ENCODE data around the gene KCNJ1. TPM values are rescaled to one million over a fixed set of nuclear protein-coding genes. Genes with fewer than 3 reads are reported as not detected.

The KCNJ1 gene
- polyA plus RNA-seq, 3 donors: 69.9 to 91.8 (median 71.7) TPM

DNA sequence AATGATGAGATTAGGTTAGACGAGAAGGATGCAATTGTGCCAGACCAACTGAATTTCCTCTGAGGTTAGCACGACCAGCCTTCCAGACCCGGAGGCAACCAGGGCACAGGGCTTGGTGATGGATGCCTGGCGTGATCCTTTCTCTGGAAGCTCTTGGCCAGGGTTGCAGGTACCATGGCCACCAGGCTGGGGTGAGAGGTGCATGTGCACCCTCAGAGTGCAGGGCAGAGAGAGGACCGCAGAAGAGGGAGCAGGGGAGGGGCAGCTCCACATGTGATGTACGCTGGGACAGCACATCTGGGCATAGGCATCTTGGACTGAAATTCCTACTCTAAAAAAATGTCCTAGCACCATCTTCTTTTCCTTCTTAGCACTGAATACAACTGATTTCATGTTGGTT lies 10.9 kb downstream of the KCNJ1 start:
- DNase-seq: no peak

DNA sequence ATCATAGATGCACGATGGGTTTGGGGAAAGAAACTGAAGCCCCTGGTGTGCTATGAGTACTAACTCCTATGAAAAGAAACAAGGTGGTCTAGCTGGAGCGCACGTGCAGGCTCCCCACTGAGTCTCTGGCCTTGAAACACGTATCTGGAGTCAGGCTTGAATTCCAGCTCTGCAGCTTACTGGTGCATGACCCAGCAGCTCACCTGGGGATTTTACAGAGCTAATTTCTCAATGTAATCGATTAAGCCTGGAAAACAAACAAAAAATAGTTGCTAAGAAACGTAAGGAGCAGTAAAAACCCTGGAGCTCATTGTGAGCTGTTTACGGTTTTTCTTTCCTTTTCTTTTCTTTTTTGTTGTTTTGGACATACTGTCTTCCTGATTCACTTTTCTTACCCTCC lies 12.3 kb downstream of the KCNJ1 start:
- DNase-seq: no peak

DNA sequence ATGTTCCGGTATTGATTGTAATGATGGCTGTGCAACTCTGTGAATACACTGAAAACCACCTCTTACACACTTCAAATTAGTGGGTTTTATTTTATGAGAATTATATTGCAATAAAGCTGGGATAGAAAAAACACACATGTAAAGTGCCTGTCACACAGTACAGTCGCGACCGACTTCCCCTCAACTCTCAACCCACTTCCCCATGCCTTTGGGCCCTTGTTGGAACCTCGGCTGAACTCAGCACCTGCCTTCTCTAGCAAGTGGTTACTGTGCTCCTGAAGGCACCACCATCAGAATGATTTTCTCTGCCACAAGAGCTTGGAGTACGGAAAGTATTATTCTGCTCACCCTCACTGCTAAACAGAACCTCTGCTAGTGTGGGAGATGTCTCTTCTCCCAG lies 13.5 kb downstream of the KCNJ1 start:
- DNase-seq: no peak

DNA sequence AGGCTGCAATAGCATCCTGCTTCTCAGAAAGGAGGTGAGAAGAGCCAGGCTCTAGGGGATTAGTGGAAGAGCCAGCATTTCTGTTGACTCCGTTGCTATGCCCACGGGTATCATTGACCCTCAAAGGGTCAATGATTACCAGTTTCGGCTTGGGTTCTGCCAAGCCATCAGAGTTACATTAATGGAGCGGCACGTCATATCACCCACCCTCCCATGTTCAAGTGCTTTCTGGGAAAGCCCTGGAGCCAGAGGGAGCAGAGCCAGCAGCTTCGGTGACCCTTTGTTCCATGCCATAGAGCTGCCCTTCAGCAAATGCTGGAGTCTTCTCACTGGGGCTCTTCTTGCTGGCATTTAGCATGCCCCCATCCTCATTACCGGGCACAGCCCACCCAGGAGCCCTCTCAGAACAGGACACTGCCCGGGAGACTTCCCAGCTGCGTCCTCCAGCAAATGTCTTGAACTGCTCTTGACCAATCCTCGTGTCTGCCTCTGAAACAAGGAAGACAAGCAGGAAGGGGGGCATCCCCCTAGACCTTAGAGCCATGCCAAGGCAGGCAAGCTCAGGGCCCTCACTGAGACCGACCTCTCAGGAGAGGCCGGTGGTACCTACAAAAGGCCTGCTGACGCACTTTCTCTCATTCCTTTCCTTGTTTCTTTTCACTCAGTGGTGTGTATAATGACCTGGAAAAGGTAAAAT lies 14.6 kb downstream of the KCNJ1 start:
- no peak for DNase-seq

DNA sequence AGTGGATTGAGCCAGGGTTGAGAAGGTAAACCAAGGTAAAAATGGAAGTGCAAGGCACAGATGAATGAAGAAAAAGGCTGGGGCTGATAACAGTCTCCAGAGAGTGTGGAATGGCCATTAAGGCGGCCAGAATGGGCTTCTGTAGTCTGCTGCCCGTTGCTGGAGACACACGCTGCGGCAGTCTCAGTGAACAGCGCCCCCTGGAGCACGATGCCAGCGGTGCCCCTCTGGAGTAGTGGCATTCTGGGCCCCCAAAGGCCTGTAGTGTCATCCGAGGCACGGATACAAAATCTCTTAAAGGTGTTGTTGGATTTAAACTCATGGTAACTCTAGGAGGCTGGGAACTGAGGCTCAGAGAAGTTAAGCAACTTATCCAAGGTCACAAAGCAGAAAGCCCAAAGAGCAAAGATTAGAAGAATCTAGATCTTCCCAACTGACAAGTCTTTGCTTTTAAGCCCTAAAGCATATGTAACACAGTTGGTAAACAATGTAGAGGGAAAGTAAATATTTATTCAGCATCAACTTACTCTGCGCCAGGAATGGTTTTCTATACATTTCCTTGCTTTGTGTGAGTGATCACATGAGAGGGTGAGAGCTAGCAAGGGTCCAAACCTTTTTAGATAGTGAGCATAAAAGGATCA lies 18.2 kb downstream of the KCNJ1 start:
- DNase-seq: no peak

DNA sequence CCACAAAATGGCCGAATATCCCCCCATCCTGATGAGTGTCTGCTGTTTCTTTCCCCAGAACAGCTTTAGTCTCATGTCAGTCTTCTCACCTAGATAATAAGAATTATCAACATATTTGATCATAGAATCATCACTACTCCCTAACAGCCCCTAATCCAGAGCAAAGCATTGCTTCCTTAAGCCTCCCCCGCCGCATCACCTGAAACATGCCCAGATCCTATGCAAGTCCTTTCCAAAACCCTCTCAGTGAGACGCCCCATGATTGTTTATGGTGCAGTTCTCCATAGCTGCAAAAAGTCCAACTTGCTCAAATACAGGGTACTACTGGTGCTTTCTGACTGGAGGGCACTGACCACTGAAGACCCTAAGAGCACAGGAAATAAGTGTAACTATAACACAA lies 20.1 kb downstream of the KCNJ1 start:
- no peak for DNase-seq

DNA sequence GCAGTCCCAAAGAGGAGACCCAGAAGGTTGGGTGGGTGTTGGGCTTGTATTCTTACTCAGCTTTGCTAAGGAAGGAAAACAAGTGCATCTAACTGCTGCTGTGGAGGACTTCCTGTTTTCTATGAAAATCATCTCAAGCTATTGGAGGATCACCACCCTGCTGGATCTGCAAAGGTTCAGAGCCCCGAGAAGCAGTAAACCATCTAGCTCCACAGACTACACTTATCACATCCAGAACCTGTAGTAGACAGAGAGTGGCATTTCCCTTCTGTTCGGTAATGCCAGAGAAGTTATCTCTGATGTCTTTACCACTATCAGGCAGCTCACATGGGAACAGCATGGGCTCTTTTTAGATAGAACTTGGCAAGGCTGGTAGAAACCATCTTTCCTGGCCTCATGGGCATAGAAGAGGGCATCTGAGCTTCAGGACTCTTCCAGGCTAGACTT lies 21.7 kb downstream of the KCNJ1 start:
- DNase-seq: no peak

DNA sequence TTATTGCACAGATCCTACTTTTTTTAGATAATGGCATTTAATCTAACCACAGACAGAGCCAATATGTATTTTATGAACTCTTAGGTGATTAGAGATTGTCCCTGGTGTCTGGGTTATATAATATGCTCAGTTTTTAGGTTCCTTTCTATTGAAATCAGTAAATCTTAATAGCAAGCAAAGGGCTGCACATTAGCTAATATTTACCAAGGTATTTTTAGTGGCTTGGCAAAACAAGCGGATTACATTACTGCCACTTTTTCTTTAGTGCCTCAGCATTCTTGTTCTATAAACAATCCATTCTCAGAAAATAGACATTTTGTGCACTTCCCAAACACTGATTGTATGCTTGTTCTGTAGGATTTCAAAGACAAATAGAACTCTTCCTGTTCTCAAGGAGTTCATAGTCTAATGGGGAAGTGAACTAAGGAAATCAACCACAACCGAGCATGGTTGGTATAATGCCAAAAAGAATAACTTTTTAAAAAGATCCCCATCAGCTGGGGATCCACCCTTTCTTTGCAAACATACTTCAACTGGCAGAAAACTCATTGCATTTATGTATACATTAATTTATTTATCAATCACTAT lies 23.8 kb downstream of the KCNJ1 start:
- no peak for DNase-seq

DNA sequence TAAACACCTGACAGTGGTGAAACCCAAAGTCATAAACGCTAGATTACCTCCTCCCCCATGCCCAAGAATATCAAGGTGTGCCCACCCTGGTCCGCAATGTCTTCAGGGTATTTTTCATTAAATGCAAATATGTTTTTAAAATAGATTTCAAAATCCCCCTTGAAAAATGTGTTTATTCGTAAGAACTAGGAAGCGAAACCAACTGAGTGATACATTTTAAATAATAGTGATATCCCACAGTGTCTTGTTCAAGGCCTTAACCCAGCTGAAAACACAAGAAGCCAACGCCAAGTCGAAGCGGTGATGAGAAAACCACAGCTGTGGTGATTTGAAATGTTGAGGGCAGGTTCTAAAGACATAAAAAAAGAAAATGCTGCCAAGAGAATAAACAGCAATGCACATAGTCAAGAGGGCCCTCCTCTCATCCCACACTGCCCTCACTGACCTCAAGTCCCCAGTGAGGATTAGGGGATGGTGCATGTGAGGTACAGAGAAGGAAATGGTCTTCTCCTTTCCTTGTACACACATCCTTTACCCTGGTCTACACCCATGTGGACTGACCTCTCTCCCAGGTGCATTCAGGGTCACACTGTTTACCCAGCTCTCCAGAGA lies 25.5 kb downstream of the KCNJ1 start:
- DNase-seq: no peak

DNA sequence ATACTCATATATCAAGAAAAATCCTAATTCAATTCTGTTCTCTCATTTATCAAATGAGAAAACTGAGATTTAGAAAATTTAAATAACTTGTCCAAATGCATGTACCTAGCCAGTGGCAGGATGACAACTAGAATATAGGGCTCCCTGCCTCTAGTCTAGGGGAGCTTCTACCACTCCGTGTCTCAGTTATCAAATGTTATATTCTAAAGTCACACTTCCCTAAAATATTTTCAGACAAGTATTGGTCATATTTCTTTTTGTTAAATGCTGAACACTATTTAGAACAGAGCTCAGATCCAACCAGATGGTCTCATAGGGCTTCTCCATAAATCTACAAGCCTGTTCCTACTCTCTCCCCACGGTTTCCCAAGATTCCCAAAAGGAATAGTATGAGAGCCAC lies 26.3 kb downstream of the KCNJ1 start:
- no peak for DNase-seq

DNA sequence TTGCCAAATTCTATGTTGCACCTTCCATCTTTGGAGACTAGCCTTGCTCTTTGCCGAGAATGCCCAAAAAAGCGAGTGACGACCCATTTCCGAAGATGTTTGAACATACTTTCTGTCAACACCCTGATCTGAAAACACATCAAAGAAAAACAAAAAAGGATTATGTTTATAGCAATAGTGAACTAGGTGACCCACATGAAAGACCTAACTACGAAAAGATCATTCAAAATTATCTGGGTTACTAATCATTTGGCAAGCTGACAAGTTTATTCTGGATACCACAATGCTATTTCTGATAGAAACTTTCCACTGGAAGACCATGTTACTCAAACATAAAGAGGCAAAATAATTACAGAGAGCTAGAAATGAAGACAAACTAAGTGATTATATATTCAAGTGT lies 27.0 kb downstream of the KCNJ1 start:
- DNase-seq: no peak

DNA sequence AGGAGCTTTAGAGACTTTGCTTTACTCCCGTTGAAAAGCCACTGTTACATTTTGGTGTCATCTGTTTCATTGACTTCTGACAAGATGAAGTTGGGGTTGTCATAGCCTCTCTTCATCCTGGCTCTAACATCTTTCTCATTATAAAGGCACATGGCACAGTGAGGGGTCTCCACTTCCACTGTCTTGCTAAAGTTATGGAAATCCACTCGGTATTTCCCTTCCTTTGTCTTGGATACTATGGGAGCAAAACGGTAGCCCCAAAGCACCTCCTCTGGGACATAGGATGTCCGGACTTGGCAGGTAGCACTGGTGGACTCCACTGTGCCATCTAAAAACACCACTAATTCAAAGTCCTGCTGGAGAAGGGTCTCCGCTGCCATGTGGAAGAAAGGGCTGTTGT lies 28.0 kb downstream of the KCNJ1 start:
- DNase-seq: no peak

DNA sequence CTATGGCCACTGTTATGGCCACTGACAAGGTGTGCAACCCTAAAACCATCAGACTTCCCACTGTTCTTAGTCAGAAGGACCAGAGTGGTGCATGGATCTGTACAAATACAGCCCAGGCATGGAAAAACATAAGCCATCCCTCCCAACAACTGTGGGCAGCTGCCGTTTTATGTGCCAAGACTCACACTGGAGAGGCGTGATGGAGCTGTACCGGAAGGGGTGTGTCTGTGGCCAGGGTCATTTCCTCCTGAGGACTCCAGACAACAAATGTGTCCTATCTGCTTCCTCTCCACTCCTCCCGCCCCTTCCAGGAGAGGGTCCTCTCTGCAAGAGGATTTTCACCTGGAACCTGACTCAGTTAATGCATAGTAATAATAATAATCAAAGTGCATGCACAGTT lies 29.5 kb downstream of the KCNJ1 start:
- DNase-seq: no peak

DNA sequence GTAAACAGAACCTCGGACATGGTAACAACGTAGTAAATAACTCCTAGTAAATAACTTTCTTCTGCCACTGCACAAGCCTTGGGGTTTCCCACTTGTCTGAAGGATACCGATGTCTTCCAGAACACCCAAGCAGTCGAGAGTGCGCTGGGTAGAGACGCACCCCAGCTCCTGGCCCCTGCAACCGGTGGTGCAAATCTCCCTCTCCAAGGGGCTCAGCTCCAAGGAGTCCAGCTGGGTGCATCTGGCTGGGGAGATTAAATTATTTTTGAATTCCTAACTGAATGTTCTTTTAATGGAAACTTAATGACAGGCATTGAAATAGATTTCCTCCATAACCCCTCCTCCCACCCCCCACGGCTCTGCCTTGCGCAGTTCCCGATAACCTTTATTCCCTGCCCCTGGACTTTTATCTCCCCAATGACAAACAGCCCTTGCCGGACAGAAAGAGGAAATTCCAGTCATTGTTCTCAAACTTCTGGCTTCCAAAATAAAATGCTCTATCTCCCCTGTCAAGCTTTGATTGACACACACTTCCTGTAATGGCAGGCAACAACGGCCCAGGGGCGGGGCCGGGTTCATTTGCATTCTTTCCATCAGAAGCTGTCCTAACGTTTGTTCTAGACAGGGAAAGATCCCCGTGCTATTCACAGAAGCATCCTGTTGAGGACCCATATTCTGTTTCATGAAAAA lies 31.2 kb downstream of the KCNJ1 start:
- DNase-seq: peak; percentile 58

DNA sequence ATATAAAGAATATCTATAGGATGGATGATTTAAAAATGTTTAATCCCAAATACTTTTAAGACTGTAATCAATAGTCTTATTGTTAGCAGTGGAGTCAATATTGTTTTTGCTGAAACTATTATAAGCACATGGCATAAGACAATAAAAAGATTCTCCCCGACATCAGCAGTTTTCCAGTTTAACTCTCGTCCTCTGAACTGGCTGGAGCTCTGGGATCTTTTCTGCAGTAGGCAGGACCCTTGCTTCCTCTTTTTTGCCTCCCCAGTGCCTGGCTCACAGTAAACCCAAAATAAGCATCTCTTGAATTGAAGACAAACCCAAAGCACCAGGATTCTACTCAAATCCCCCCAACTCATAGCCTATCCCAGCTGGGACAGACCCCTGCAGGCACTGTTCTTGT lies 32.9 kb downstream of the KCNJ1 start:
- DNase-seq: no peak

DNA sequence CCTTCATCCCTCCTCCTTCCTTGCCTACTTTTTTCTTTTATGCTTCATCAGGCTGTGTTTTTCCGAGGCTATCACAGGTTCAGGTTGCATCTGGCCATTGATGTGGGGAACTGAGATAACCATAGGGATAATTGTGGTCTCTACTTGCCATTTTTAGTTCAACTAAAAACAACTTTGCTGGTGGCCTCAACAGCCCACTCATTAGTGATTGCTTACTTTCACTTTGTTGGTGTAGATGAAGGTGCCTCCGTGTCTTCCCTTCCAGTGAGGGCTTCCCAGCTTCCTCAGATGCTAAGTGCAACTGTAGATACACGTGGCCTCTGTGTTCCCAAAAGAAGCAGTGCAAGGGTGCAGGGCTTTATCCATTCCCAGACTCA lies 35.0 kb downstream of the KCNJ1 start:
- DNase-seq: no peak

DNA sequence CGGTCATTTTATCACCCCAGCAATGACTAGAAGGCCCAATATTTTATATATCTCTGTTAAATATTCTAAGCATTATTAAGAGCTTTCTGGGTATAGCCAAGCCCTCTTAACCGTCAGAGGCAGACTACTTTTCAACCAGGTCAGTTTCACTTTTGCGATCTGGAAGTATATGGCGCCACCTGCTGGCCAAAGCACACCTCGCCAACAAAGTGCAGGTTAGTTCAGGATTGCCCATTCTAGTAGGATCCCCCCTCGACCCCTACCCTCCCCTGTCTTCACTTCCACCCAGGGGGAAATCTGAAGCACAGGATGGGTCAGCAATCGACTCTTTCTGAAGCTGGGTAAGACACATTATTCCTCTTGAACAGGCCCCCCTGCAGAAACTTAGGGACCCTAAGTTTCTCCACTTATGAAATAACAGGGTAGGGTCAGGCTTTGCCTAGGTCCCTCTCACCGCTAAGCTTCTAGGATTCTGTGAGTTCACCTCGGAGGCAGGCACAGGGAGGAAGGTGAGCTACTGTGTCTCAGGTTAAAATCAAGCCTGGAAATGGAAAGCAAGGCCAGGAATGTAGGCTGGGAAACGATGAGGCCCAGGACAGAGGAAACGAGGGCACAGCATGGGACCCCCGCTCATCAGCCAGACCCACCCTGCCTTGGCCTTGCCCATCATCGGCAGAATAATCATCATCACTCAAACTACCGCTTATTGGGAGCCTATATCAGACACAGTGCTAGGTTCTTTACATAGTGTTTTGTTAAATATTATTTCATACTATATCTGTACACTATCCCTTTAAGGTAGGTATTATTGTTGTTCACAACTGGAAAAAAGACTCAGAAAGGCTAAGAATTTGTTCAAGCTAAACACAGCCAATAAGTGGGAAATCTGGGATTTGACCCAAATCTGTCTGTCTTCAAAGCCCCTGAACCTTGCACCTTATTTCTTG lies 35.6 kb downstream of the KCNJ1 start:
- DNase-seq: peak; percentile 86

DNA sequence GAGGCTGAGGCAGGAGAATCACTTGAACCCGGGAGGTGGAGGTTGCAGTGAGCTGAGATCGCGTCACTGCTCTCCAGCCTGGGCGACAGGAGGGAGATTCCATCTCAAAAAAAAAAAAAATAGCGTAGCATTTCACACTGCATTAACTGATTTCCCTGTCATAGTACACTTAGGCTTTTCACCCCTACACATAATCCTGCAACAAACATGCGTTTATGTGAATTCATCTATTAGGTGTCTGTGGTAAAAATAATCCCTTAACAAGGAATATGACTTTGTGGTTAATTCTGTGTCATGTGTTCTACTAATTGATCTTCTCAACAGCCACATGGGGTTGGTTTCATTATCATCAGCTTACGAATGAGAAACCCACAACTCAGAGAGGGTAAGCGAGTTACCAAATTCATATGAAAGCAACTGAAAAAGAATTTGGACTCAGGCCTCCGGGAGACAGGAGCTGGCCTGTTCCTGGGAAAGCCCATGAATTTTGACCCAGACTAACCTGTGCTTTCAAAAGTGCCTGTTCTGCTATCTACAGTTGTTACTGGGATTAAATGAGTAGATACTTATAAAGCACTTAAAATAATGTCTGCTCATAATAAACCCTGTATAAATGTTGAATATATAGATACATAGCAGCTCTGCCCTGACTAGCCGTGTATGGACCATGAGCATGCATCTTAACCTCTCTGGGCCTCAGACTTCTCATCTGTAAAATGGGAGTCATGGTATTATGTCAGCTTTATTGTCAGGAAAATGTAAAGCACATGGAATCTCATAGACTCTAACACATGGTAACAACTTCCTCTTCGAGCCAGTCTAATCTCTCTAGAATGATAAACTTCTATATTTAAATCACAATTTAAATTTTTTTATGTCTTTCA lies 36.6 kb downstream of the KCNJ1 start:
- no peak for DNase-seq

DNA sequence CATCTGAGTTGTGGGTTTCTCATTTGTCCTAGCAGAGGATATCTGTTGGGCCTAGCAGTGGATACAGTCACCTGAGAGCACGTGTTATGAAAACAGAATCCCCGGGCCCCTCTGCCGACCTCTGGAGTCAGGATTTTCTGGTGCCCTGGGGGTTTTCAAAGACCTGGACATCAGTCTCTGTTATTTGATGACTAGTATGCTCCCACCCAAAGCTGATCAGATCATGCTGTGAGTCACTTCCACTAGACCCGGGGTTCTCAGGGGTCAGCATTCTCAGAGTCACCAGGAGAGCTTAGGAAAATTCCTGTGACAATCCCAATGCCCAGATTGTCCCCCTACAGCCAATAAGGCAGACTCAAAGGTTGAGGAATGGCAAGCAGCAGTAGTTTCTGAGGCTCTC lies 38.7 kb downstream of the KCNJ1 start:
- no peak for DNase-seq

DNA sequence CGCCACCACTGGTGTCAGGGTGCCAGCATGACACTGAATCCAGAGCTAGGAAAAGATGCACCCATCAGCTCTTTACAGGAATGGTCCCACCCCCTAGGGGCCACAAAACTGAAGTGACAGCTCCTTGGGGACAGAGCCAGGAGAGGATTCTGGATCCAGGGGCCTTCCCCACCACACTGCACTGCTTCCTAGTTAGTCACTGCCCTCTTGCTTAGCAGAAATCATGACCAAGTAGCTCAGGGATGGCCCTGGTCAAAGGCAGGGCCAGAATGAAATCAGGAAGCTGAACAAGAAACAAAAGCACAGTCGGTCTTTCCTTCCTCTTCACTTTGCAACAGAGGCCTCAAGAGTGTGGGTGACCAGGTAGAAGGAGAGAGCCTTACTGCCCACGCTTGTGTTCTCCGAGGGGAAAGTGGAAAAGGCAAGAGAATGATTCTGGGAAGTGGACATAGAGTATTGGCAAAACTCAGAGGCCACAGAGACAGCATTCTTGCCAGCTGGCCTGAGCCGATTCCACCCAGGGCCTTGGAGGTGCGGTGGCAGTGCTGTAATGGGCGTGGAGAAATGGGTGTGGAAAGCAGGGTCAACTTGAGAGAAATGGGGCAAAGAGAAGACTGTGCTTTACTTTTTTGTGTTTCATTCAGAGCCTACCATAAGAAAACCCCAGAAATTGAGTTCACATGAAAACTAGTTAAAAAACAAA lies 39.8 kb downstream of the KCNJ1 start:
- no peak for DNase-seq

All from renal pelvis (tissue), 4 donors.